Fibroblast of the aortic adventitia (primary cell): ENCODE results near the gene KLF7. TPM values are rescaled to one million over a fixed set of nuclear protein-coding genes. Genes with fewer than 3 reads are reported as not detected.
A peak's percentile ranks its signal among the peaks of the same experiment; 100 is the strongest.

ENCODE experiments used
- DNase-seq: peaks from one replicate; pipeline ENCODE4 v3.0.0-alpha.2; 2010; ENCODE audit warnings: low read depth
- H3K4me3 ChIP-seq: 2 replicates; pipeline ENCODE4 v1.5.1; 2011; ENCODE audit warnings: low read depth, mild to moderate bottlenecking, control low read depth, low read length, moderate library complexity
- CTCF ChIP-seq: IDR thresholded peaks from 2 replicates; pipeline ENCODE4 v1.5.1; 2011; ENCODE audit warnings: mild to moderate bottlenecking, low read length, control low read depth, inconsistent platforms; ENCODE audit not compliant: insufficient read depth
- total RNA-seq: library from RNA; depleted of rRNA; stranded (reverse); fragments of >200 nt; gene quantifications from 2 replicates; pipeline ENCODE4 v1.2.3, GENCODE V29; 2012; ENCODE audit warnings: low replicate concordance

Gene KLF7
- total RNA-seq, 1 donor = 38.5 TPM

DNA sequence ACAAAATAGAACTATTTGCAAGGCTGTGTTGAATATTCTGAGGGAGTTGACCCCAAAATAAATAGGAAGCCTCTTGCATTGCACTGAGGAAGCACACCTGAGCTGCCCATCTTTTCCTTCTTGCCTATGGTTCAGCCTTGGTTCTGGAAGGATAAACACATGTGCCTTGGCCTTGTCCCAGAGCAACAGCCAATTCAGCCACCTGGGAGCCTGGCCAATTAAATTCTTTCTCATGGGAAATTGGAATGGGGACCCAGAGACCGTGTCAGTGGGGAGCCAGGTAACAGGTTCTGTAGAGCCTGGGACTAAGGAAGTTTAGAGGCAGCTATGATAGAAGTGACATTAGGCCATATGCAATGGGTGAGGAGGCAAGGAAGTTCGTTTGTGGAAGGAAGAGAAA, 99.6 kb downstream of the KLF7 start:
- no peak for DNase-seq
- no peak for TF ChIP-seq CTCF
- H3K4me3 ChIP-seq = no peak overlapping the region

GRCh38 chr2:207064128-207064690, 101.5 kb downstream of the KLF7 start:
- DNase-seq = no peak
- no peak for TF ChIP-seq CTCF
- H3K4me3 ChIP-seq = no peak overlapping the region

- no peak overlapping the region for H3K4me3 ChIP-seq
- no peak for TF ChIP-seq CTCF
Measured at GRCh38 chr2:207061181-207061580, 104.6 kb downstream of the KLF7 start.

DNA sequence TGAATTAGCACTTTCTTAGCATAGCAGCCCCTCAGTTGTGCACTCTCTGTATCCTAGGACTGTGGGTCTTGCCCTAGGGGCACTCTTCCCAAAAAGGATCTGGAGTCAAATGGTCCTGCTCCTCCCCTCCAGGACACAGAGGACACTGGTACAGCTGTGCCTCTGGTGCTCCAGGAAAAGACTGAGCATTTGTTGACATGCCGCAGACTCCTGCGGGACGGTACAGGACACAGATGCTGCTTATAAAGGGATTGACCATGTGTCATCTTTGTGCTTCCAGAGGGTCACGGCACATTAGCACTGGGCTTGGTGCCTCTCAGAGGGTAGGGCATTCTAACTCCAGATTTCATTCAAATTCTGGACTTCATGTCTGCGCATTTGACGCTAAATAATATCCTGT, 110.5 kb downstream of the KLF7 start:
- no peak for TF ChIP-seq CTCF
- no peak overlapping the region for H3K4me3 ChIP-seq
- no peak for DNase-seq

More at GRCh38 chr2:207061181-207061580, 104.6 kb downstream of the KLF7 start:
- no peak for DNase-seq

DNA sequence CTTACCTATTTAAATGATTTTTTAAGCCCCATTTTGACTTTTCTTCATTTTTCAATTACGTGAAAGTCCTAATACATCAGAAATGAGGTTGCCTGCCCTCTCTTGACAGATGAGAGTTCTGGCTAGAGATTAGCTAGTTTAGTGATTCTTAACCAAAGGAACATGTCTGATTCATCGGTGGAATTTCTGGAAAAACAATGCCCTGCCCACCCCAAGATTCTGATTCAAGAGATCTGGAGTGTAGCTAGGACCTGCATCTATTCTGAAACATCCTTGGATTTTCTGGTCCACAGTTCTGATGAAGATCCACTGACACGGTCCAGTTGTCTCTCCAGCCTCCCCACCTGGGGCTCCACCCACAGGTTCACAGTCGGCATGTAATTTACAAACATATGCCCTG, 111.2 kb downstream of the KLF7 start:
- H3K4me3 ChIP-seq = no peak overlapping the region
- DNase-seq = peak; percentile 61
- TF ChIP-seq CTCF = no peak

- no peak overlapping the region for H3K4me3 ChIP-seq
- no peak for DNase-seq
- TF ChIP-seq CTCF = no peak
Measured at GRCh38 chr2:207051385-207051965, 114.3 kb downstream of the KLF7 start.

DNA sequence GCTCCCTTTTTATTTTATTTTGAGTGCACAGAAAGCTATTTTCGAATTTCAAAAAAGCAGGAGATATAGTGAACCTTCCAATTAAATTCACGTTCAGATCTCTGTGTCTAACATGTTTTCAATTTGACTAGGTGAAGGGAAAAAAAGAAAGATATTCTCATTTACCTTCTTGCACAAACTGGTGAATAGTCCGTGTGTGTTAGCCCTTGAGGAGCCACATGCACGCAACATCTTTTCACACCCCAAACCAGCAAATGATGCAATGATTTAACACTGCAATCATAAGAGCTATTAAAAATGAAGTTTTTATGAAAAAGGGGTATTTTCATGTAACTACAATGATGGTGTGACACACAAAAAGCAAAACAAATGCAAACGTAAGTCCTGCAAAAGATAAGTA, 116.6 kb downstream of the KLF7 start:
- TF ChIP-seq CTCF = no peak
- DNase-seq = no peak
- H3K4me3 ChIP-seq = no peak overlapping the region
